NCI-H526 (cell line): ENCODE results near the gene SPATS1.
A peak's percentile ranks its signal among the peaks of the same experiment; 100 is the strongest.
"Not testable (repeated sequence)": the region's sequence is repeated elsewhere in the genome, so short reads cannot be mapped to it uniquely, and the experiment has no call there.

Source experiments
- DNase-seq, 2 experiments: peaks; one replicate each; lab custom pipeline; 2025; lab: John Stamatoyannopoulos, UW

Gene SPATS1

GRCh38 chr6:44341095-44341890, 1.2 kb upstream of the SPATS1 start:
- DNase-seq = no peak

GRCh38 chr6:44342052-44342451, 398 bp upstream of the SPATS1 start:
- no peak for DNase-seq

- not testable (repeated sequence) for DNase-seq
Measured at GRCh38 chr6:44346818-44347217, 4.4 kb downstream of the SPATS1 start.

- DNase-seq = no peak
Measured at GRCh38 chr6:44349904-44350649, 7.6 kb downstream of the SPATS1 start.

- peak; percentile 20 to 40 for DNase-seq
Measured at GRCh38 chr6:44350650-44350994, 8.2 kb downstream of the SPATS1 start.

- no peak for DNase-seq
Measured at GRCh38 chr6:44352259-44352658, 9.8 kb downstream of the SPATS1 start.

GRCh38 chr6:44353336-44353735, 10.9 kb downstream of the SPATS1 start:
- DNase-seq = no peak

GRCh38 chr6:44355640-44356039, 13.2 kb downstream of the SPATS1 start:
- no peak for DNase-seq

- no peak for DNase-seq
Measured at GRCh38 chr6:44356487-44356886, 14.0 kb downstream of the SPATS1 start.

GRCh38 chr6:44359973-44360372, 17.5 kb downstream of the SPATS1 start:
- DNase-seq = no peak

GRCh38 chr6:44361947-44362346, 19.5 kb downstream of the SPATS1 start:
- DNase-seq = no peak

- no peak for DNase-seq
Measured at GRCh38 chr6:44363377-44363926, 21.0 kb downstream of the SPATS1 start.

GRCh38 chr6:44366781-44367180, 24.3 kb downstream of the SPATS1 start:
- no peak for DNase-seq

GRCh38 chr6:44367681-44368080, 25.2 kb downstream of the SPATS1 start:
- DNase-seq = no peak

- DNase-seq = no peak
Measured at GRCh38 chr6:44373051-44373450, 30.6 kb downstream of the SPATS1 start.

GRCh38 chr6:44373787-44374186, 31.3 kb downstream of the SPATS1 start:
- no peak for DNase-seq

GRCh38 chr6:44375071-44375470, 32.6 kb downstream of the SPATS1 start:
- no peak for DNase-seq

- no peak for DNase-seq
Measured at GRCh38 chr6:44377484-44377883, 35.0 kb downstream of the SPATS1 start.

GRCh38 chr6:44377971-44378370, 35.5 kb downstream of the SPATS1 start:
- DNase-seq = no peak

GRCh38 chr6:44381739-44382138, 39.3 kb downstream of the SPATS1 start:
- DNase-seq = no peak

- no peak for DNase-seq
Measured at GRCh38 chr6:44386364-44386928, 44.0 kb downstream of the SPATS1 start.

GRCh38 chr6:44386929-44387345, 44.5 kb downstream of the SPATS1 start:
- DNase-seq = no peak
